ENCODE data around the gene ACP3. TPM values are rescaled to one million over a fixed set of nuclear protein-coding genes. Genes with fewer than 3 reads are reported as not detected.
"Not testable (repeated sequence)": the region's sequence is repeated elsewhere in the genome, so short reads cannot be mapped to it uniquely, and the experiment has no call there.

ACP3 gene
- total RNA-seq, 1 donor from 2014 or later: not detected

GRCh38 chr3:132386259-132386658 is 69.1 kb downstream of the ACP3 start:
- Mint-ChIP-seq H3K36me3 (ENCODE audit: low read depth, unreplicated experiment) (no peaks in the 10 kb centered on the region), H3K27me3 (ENCODE audit: low read depth, unreplicated experiment) (no peaks in the 10 kb centered on the region), H3K27ac (ENCODE audit: unreplicated experiment) (no peak overlapping the region)

GRCh38 chr3:132392675-132393074 is 75.5 kb downstream of the ACP3 start:
- H3K27me3 Mint-ChIP-seq (ENCODE audit: low read depth, unreplicated experiment); H3K79me2 ChIP-seq (ENCODE audit: insufficient read depth, low read length); H3K27me3 ChIP-seq (ENCODE audit: insufficient read depth, low read length); H3K9me3 ChIP-seq (ENCODE audit: insufficient read depth, low read depth, low read length); H3K36me3 ChIP-seq (ENCODE audit: insufficient read depth, low read length); H3K4me1 ChIP-seq (ENCODE audit: insufficient read depth, low read length); H2AFZ ChIP-seq (ENCODE audit: low read depth, low read length); H3K4me3 Mint-ChIP-seq (ENCODE audit: unreplicated experiment); DNase-seq (ENCODE audit: low read depth); H3K4me3 ChIP-seq (ENCODE audit: insufficient read depth, low read depth, low read length); H3K27ac ChIP-seq (ENCODE audit: low read depth, low read length); H3K9ac ChIP-seq (ENCODE audit: low read length); FAIRE-seq; H3K4me1 Mint-ChIP-seq (ENCODE audit: low read depth, unreplicated experiment); H4K20me1 ChIP-seq (ENCODE audit: insufficient read depth, low read length); H3K27ac Mint-ChIP-seq (ENCODE audit: unreplicated experiment); H3K36me3 Mint-ChIP-seq (ENCODE audit: low read depth, unreplicated experiment); H3K4me2 ChIP-seq (ENCODE audit: low read length); H3K9me3 Mint-ChIP-seq (ENCODE audit: unreplicated experiment): not testable (repeated sequence)

More at GRCh38 chr3:132386259-132386658, 69.1 kb downstream of the ACP3 start:
- peak; percentile 34 for DNase-seq (ENCODE audit: low read depth)
- Histone ChIP-seq H3K4me2 (ENCODE audit: low read length) (no peak overlapping the region), H3K27ac (ENCODE audit: low read depth, low read length) (no peak overlapping the region), H3K9me3 (ENCODE audit: insufficient read depth, low read depth, low read length) (no peaks in the 10 kb centered on the region), H3K4me1 (ENCODE audit: insufficient read depth, low read length) (no peaks in the 10 kb centered on the region), H3K36me3 (ENCODE audit: insufficient read depth, low read length) (no peaks in the 10 kb centered on the region), H3K27me3 (ENCODE audit: insufficient read depth, low read length) (peaks cover 5% of the 10 kb centered on the region), H3K9ac (ENCODE audit: low read length) (no peak overlapping the region), H2AFZ (ENCODE audit: low read depth, low read length) (no peak overlapping the region), H3K4me3 (ENCODE audit: insufficient read depth, low read depth, low read length) (no peak overlapping the region), H4K20me1 (ENCODE audit: insufficient read depth, low read length) (no peaks in the 10 kb centered on the region), H3K79me2 (ENCODE audit: insufficient read depth, low read length) (no peaks in the 10 kb centered on the region)
- Mint-ChIP-seq H3K4me3 (ENCODE audit: unreplicated experiment) (no peak overlapping the region), H3K9me3 (ENCODE audit: unreplicated experiment) (peaks cover 3% of the 10 kb centered on the region), H3K4me1 (ENCODE audit: low read depth, unreplicated experiment) (peaks cover 3% of the 10 kb centered on the region)
- FAIRE-seq: no peak
- no peak for TF ChIP-seq CTCF (IDR thresholded peaks at IDR 0.05; ENCODE audit: insufficient read depth, low read depth, low read length)
- TF ChIP-seq EZH2 (IDR thresholded peaks at IDR 0.05; ENCODE audit: insufficient read depth, low read length): no peak

GRCh38 chr3:132394320-132394719 is 77.1 kb downstream of the ACP3 start:
- Mint-ChIP-seq H3K4me3 (ENCODE audit: unreplicated experiment) (no peak overlapping the region), H3K9me3 (ENCODE audit: unreplicated experiment) (peaks cover 6% of the 10 kb centered on the region), H3K27me3 (ENCODE audit: low read depth, unreplicated experiment) (no peaks in the 10 kb centered on the region), H3K27ac (ENCODE audit: unreplicated experiment) (no peak overlapping the region), H3K4me1 (ENCODE audit: low read depth, unreplicated experiment) (no peaks in the 10 kb centered on the region), H3K36me3 (ENCODE audit: low read depth, unreplicated experiment) (no peaks in the 10 kb centered on the region)
- Histone ChIP-seq H3K4me1 (ENCODE audit: insufficient read depth, low read length) (no peaks in the 10 kb centered on the region), H3K27me3 (ENCODE audit: insufficient read depth, low read length) (no peaks in the 10 kb centered on the region), H3K9ac (ENCODE audit: low read length) (no peak overlapping the region), H2AFZ (ENCODE audit: low read depth, low read length) (no peak overlapping the region), H3K79me2 (ENCODE audit: insufficient read depth, low read length) (no peaks in the 10 kb centered on the region), H3K9me3 (ENCODE audit: insufficient read depth, low read depth, low read length) (no peaks in the 10 kb centered on the region), H3K27ac (ENCODE audit: low read depth, low read length) (no peak overlapping the region), H3K36me3 (ENCODE audit: insufficient read depth, low read length) (no peaks in the 10 kb centered on the region), H4K20me1 (ENCODE audit: insufficient read depth, low read length) (no peaks in the 10 kb centered on the region), H3K4me2 (ENCODE audit: low read length) (no peak overlapping the region), H3K4me3 (ENCODE audit: insufficient read depth, low read depth, low read length) (no peak overlapping the region)
- FAIRE-seq (no peak), DNase-seq (ENCODE audit: low read depth) (peak; percentile 59)
- TF ChIP-seq CTCF (IDR thresholded peaks at IDR 0.05; ENCODE audit: insufficient read depth, low read depth, low read length) (no peak), EZH2 (IDR thresholded peaks at IDR 0.05; ENCODE audit: insufficient read depth, low read length) (no peak)
